Central memory CD8-positive, alpha-beta T cell (primary cell): ENCODE data around the gene COLEC12.

Experiments
- ATAC-seq: fragments of 150-1000 bp; cut with Tn5 transposase; replicated peaks from 2 replicates; pipeline ENCODE4 v1.10.0; 2022; ENCODE audit warnings: mild to moderate bottlenecking, moderate FRiP score, moderate number of reproducible peaks; ENCODE audit not compliant: poor library complexity, severe bottlenecking; ENCODE audit errors: extremely low read depth
- DNase-seq, 2 donors: peaks; one replicate each; pipeline ENCODE4 v3.0.0; 2021; ENCODE audit warnings: low spot score in 2 of 2
- H3K27ac Mint-ChIP-seq: one replicate; pipeline ENCODE4 v1.8.0; 2022; ENCODE audit warnings: low read depth, mild to moderate bottlenecking, moderate library complexity, mixed read lengths
- H3K27me3 Mint-ChIP-seq: one replicate; pipeline ENCODE4 v1.8.0; 2022; ENCODE audit warnings: mixed read lengths
- H3K36me3 Mint-ChIP-seq: one replicate; pipeline ENCODE4 v1.8.0; 2022; ENCODE audit warnings: mild to moderate bottlenecking, moderate library complexity, mixed read lengths; ENCODE audit not compliant: insufficient read depth
- H3K4me1 Mint-ChIP-seq: one replicate; pipeline ENCODE4 v1.8.0; 2022; ENCODE audit warnings: mixed read lengths
- H3K4me3 Mint-ChIP-seq: one replicate; pipeline ENCODE4 v1.8.0; 2022; ENCODE audit warnings: mild to moderate bottlenecking, moderate library complexity, mixed read lengths
- H3K9me3 Mint-ChIP-seq: one replicate; pipeline ENCODE4 v1.8.0; 2022; ENCODE audit warnings: mixed read lengths

COLEC12 gene

GRCh38 chr18:392928-393573 lies 107.5 kb downstream of the COLEC12 start:
- H3K36me3 Mint-ChIP-seq, result peaks cover 3% of the 10 kb centered on the region
- peaks cover 21% of the 10 kb centered on the region for H3K27me3 Mint-ChIP-seq
- H3K4me3 Mint-ChIP-seq, result no peak overlapping the region
- H3K27ac Mint-ChIP-seq, result no peak overlapping the region
- no peaks in the 10 kb centered on the region for H3K9me3 Mint-ChIP-seq
- no peak for ATAC-seq
- DNase-seq, result no peak
- H3K4me1 Mint-ChIP-seq, result no peaks in the 10 kb centered on the region

GRCh38 chr18:390741-391478 lies 109.6 kb downstream of the COLEC12 start:
- no peak for DNase-seq
- Mint-ChIP-seq H3K27me3 (peaks cover 12% of the 10 kb centered on the region), H3K4me1 (no peaks in the 10 kb centered on the region), H3K27ac (no peak overlapping the region), H3K36me3 (peaks cover 3% of the 10 kb centered on the region), H3K4me3 (no peak overlapping the region), H3K9me3 (no peaks in the 10 kb centered on the region)
- ATAC-seq, result no peak

GRCh38 chr18:389658-390357 lies 110.7 kb downstream of the COLEC12 start:
- ATAC-seq, result no peak
- Mint-ChIP-seq H3K27ac (no peak overlapping the region), H3K4me3 (no peak overlapping the region), H3K4me1 (no peaks in the 10 kb centered on the region), H3K9me3 (no peaks in the 10 kb centered on the region), H3K36me3 (peaks cover 3% of the 10 kb centered on the region), H3K27me3 (peaks cover 12% of the 10 kb centered on the region)
- no peak for DNase-seq

GRCh38 chr18:388200-388599 lies 112.3 kb downstream of the COLEC12 start:
- DNase-seq (no peak), ATAC-seq (no peak)
- Mint-ChIP-seq H3K9me3 (no peaks in the 10 kb centered on the region), H3K27me3 (peaks cover 19% of the 10 kb centered on the region), H3K4me3 (no peak overlapping the region), H3K36me3 (peaks cover 3% of the 10 kb centered on the region), H3K27ac (no peak overlapping the region), H3K4me1 (no peaks in the 10 kb centered on the region)

GRCh38 chr18:386994-387393 lies 113.5 kb downstream of the COLEC12 start:
- Mint-ChIP-seq H3K4me1 (no peaks in the 10 kb centered on the region), H3K9me3 (no peaks in the 10 kb centered on the region), H3K4me3 (no peak overlapping the region), H3K27me3 (peaks cover 20% of the 10 kb centered on the region), H3K27ac (no peak overlapping the region), H3K36me3 (no peaks in the 10 kb centered on the region)
- no peak for ATAC-seq
- DNase-seq, result no peak

- no peak for DNase-seq
- Mint-ChIP-seq H3K9me3 (no peaks in the 10 kb centered on the region), H3K27ac (no peak overlapping the region), H3K36me3 (no peaks in the 10 kb centered on the region), H3K4me3 (no peak overlapping the region), H3K4me1 (no peaks in the 10 kb centered on the region), H3K27me3 (peaks cover 29% of the 10 kb centered on the region)
- ATAC-seq, result no peak
These were observed 115.6 kb downstream of the COLEC12 start for GRCh38 chr18:384897-385296.

- no peak overlapping the region for H3K27ac Mint-ChIP-seq
- no peak overlapping the region for H3K4me3 Mint-ChIP-seq
- ATAC-seq (no peak), DNase-seq (no peak)
- no peaks in the 10 kb centered on the region for H3K4me1 Mint-ChIP-seq
- H3K36me3 Mint-ChIP-seq, result no peaks in the 10 kb centered on the region
- no peaks in the 10 kb centered on the region for H3K9me3 Mint-ChIP-seq
- peaks cover 44% of the 10 kb centered on the region for H3K27me3 Mint-ChIP-seq
These were observed 117.4 kb downstream of the COLEC12 start for GRCh38 chr18:383135-383534.

- ATAC-seq (no peak), DNase-seq (no peak)
- Mint-ChIP-seq H3K4me1 (no peaks in the 10 kb centered on the region), H3K4me3 (no peak overlapping the region), H3K9me3 (no peaks in the 10 kb centered on the region), H3K36me3 (no peaks in the 10 kb centered on the region), H3K27me3 (peaks cover 49% of the 10 kb centered on the region), H3K27ac (no peak overlapping the region)
These were observed 118.0 kb downstream of the COLEC12 start for GRCh38 chr18:382423-382984.

GRCh38 chr18:379681-380330 lies 120.7 kb downstream of the COLEC12 start:
- Mint-ChIP-seq H3K4me1 (no peaks in the 10 kb centered on the region), H3K27ac (no peak overlapping the region), H3K4me3 (no peak overlapping the region), H3K27me3 (peaks cover 49% of the 10 kb centered on the region), H3K36me3 (no peaks in the 10 kb centered on the region), H3K9me3 (no peaks in the 10 kb centered on the region)
- no peak for ATAC-seq
- no peak for DNase-seq

GRCh38 chr18:378079-378478 lies 122.4 kb downstream of the COLEC12 start:
- Mint-ChIP-seq H3K27ac (no peak overlapping the region), H3K27me3 (peaks cover 33% of the 10 kb centered on the region), H3K4me3 (no peak overlapping the region), H3K36me3 (no peaks in the 10 kb centered on the region), H3K9me3 (no peaks in the 10 kb centered on the region), H3K4me1 (no peaks in the 10 kb centered on the region)
- ATAC-seq, result no peak
- no peak for DNase-seq

- no peak for ATAC-seq
- no peaks in the 10 kb centered on the region for H3K9me3 Mint-ChIP-seq
- no peak overlapping the region for H3K4me3 Mint-ChIP-seq
- H3K27me3 Mint-ChIP-seq, result peaks cover 30% of the 10 kb centered on the region
- H3K36me3 Mint-ChIP-seq, result no peaks in the 10 kb centered on the region
- no peak overlapping the region for H3K27ac Mint-ChIP-seq
- H3K4me1 Mint-ChIP-seq, result no peaks in the 10 kb centered on the region
- no peak for DNase-seq
These were observed 123.4 kb downstream of the COLEC12 start for GRCh38 chr18:377088-377487.

- Mint-ChIP-seq H3K4me1 (no peaks in the 10 kb centered on the region), H3K27ac (no peak overlapping the region), H3K9me3 (no peaks in the 10 kb centered on the region), H3K4me3 (no peak overlapping the region), H3K36me3 (no peaks in the 10 kb centered on the region), H3K27me3 (peaks cover 33% of the 10 kb centered on the region)
- no peak for ATAC-seq
- no peak for DNase-seq
These were observed 124.2 kb downstream of the COLEC12 start for GRCh38 chr18:376311-376710.
